Measurements from ENCODE around the gene MAK. TPM values are rescaled to one million over a fixed set of nuclear protein-coding genes. Genes with fewer than 3 reads are reported as not detected.

MAK gene
- total RNA-seq, 1 experiment from 2014 or later: 0.20 TPM

DNA sequence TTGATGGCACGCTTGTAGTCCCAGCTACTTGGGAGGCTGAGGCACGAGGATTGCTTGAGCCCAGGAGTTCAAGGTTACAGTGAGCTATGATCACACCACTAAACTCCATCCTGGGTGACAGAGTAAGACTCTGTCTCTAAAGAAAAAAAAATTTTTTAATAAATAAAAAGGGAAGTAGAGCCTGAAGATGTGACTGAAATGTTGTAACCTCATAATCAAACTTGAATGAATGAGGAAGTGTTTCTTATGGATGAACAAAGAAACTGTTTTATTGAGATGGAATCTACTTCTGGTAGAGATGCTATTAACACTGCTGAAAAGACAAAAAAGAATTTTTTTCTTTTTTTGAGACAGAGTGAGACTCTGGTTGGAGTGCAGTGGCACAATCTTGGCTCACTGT, 6.7 kb downstream of the MAK start:
- no peak overlapping the region for H3K4me2 ChIP-seq (ENCODE audit: insufficient read depth, insufficient read length, low read length)
- H3K9ac ChIP-seq (ENCODE audit: extremely low read depth, insufficient read length, low read length): no peak overlapping the region
- no peak overlapping the region for H3K18ac ChIP-seq (ENCODE audit: insufficient read length, low read depth, low read length)
- Mint-ChIP-seq H3K4me1 (peaks cover 3 to 6% of the 10 kb centered on the region in 2 experiments; a peak in 3 of 4 replicates), H3K27me3 (ENCODE audit: low read depth) (peaks cover 23% of the 10 kb centered on the region), H3K36me3 (ENCODE audit: insufficient read depth in 1 of 3, low read depth in 3 of 3) (peaks cover 0 to 12% (median 7%) of the 10 kb centered on the region in 3 experiments; a peak in 4 of 7 replicates), H3K9me3 (peaks cover 4 to 6% of the 10 kb centered on the region in 2 experiments; a peak in 3 of 5 replicates), H3K27ac (no peak overlapping the region), H3K4me3 (no peak overlapping the region)
- WGBS (ENCODE audit: extremely low coverage, insufficient read length, low lambda C conversion rate): no CpG with 5 or more reads among the region's 2 CpGs
- H4K5ac ChIP-seq (ENCODE audit: insufficient read length, low read depth, low read length): no peak overlapping the region
- H2BK5ac ChIP-seq (ENCODE audit: insufficient read length, low read length): no peak overlapping the region
- H2AFZ ChIP-seq (ENCODE audit: low read length): no peak overlapping the region
- H4K20me1 ChIP-seq (ENCODE audit: control insufficient read depth, insufficient read depth, insufficient read length): no peaks in the 10 kb centered on the region
- DNase-seq: no peak
- no peak overlapping the region for H3K4ac ChIP-seq (ENCODE audit: low read depth, low read length)
- H4K91ac ChIP-seq (ENCODE audit: insufficient read length, low read depth, low read length): no peak overlapping the region
- H3K27me3 ChIP-seq (ENCODE audit: insufficient read depth, low read length): no peaks in the 10 kb centered on the region
- H2AK5ac ChIP-seq (ENCODE audit: insufficient read length, low read length): no peak overlapping the region
- H2BK20ac ChIP-seq (ENCODE audit: low read depth, low read length, poor library complexity, severe bottlenecking): no peak overlapping the region
- no peak overlapping the region for H3K27ac ChIP-seq (ENCODE audit: insufficient read length, low read depth, low read length)
- no peaks in the 10 kb centered on the region for H3K9me3 ChIP-seq (ENCODE audit: control insufficient read depth, low read depth, low read length)
- no peak overlapping the region for H4K8ac ChIP-seq (replicated peaks; ENCODE audit: insufficient read length, low read depth, low read length)
- H3K4me1 ChIP-seq (ENCODE audit: insufficient read depth, low read length): no peaks in the 10 kb centered on the region
- TF ChIP-seq, protein P1, sequence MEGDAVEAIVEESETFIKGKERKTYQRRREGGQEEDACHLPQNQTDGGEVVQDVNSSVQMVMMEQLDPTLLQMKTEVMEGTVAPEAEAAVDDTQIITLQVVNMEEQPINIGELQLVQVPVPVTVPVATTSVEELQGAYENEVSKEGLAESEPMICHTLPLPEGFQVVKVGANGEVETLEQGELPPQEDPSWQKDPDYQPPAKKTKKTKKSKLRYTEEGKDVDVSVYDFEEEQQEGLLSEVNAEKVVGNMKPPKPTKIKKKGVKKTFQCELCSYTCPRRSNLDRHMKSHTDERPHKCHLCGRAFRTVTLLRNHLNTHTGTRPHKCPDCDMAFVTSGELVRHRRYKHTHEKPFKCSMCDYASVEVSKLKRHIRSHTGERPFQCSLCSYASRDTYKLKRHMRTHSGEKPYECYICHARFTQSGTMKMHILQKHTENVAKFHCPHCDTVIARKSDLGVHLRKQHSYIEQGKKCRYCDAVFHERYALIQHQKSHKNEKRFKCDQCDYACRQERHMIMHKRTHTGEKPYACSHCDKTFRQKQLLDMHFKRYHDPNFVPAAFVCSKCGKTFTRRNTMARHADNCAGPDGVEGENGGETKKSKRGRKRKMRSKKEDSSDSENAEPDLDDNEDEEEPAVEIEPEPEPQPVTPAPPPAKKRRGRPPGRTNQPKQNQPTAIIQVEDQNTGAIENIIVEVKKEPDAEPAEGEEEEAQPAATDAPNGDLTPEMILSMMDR (conservative IDR thresholded peaks at IDR 0.05): no peak
- H3K79me2 ChIP-seq (ENCODE audit: insufficient read depth, low read length): no peaks in the 10 kb centered on the region; the same call in 1 of the 2 replicates
- no peak overlapping the region for H3K14ac ChIP-seq (ENCODE audit: insufficient read depth, low read length)
- no peak overlapping the region for H2BK120ac ChIP-seq (ENCODE audit: low read depth, low read length, poor library complexity, severe bottlenecking)
- H3T11ph ChIP-seq (ENCODE audit: low read length): no peak overlapping the region
- H2BK12ac ChIP-seq (ENCODE audit: insufficient read length, low read depth, low read length): no peak overlapping the region
- no peaks in the 10 kb centered on the region for H3K23me2 ChIP-seq (ENCODE audit: insufficient read length, low read depth, low read length, poor library complexity, severe bottlenecking)
- H3K56ac ChIP-seq (ENCODE audit: insufficient read length, low read depth, low read length): no peak overlapping the region
- H2BK15ac ChIP-seq (ENCODE audit: low read depth, low read length): no peak overlapping the region
- H3K79me1 ChIP-seq (ENCODE audit: insufficient read depth, low read depth, low read length, poor library complexity, severe bottlenecking): no peaks in the 10 kb centered on the region
- H3K23ac ChIP-seq (ENCODE audit: insufficient read length, low read depth, low read length): no peak overlapping the region
